Activated CD4-positive, alpha-beta memory T cell treated with anti-CD3 and anti-CD28 coated beads for 36 hours (primary cell): ENCODE data around the gene SLITRK3. TPM values are rescaled to one million over a fixed set of nuclear protein-coding genes. Genes with fewer than 3 reads are reported as not detected.
A peak's percentile ranks its signal among the peaks of the same experiment; 100 is the strongest.

ENCODE experiments used
- CTCF ChIA-PET: fragments of 350-600 bp; sonication (Branson Sonifier 250); formaldehyde crosslinking; loops from one replicate; lab custom pipeline; 2021; ENCODE audit warnings: antibody characterized with exemption, inconsistent platforms; lab: Charles Lee
- POLR2A ChIA-PET: fragments of 350-600 bp; sonication (Branson Sonifier 250); formaldehyde crosslinking; loops from one replicate; lab custom pipeline; 2021; ENCODE audit warnings: antibody characterized with exemption; lab: Charles Lee
- DNase-seq: peaks from one replicate; pipeline ENCODE4 v3.0.0-alpha.2; 2020
- H3K27ac Mint-ChIP-seq: one replicate; pipeline ENCODE4 v1.8.0; 2021; ENCODE audit warnings: mixed read lengths
- H3K27me3 Mint-ChIP-seq: one replicate; pipeline ENCODE4 v1.8.0; 2021; ENCODE audit warnings: mixed read lengths
- H3K36me3 Mint-ChIP-seq: one replicate; pipeline ENCODE4 v1.8.0; 2021; ENCODE audit warnings: mixed read lengths
- H3K4me1 Mint-ChIP-seq: one replicate; pipeline ENCODE4 v1.8.0; 2021; ENCODE audit warnings: low read depth, mixed read lengths
- H3K4me3 Mint-ChIP-seq: one replicate; pipeline ENCODE4 v1.8.0; 2021; ENCODE audit warnings: mild to moderate bottlenecking, mixed read lengths
- H3K9me3 Mint-ChIP-seq: one replicate; pipeline ENCODE4 v1.8.0; 2021; ENCODE audit warnings: mixed read lengths
- intact Hi-C: fragments of 100-400 bp; cut with micrococcal nuclease; formaldehyde crosslinking; loops from one replicate; pipeline ENCODE4 v1.15.1; 2023
- total RNA-seq, 2 experiments: library from RNA; stranded (reverse); gene quantifications; one replicate each; pipeline ENCODE4 v1.2.3, GENCODE V29; 2021

Gene SLITRK3
- total RNA-seq, 2 experiments from 2014 or later: not detected

DNA sequence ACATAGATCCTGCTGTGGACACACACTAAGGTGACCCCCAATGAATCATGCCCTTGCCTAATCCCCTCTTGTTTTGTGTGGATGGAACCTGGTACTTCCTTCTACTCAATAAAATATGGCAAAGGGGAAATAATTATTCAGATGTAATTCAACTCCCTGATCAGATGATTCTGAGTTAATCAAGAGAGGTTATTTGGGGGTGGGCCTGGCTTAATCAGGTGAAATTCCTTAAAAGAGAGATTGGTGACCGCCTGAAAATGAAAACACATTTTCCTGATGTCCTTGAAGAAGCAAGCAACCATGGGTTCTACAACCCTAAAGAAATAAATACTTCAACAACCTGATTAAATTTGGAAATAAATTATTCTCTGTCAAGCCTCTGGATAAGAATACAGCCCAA lies 8.3 kb upstream of the SLITRK3 start:
- ChIA-PET POLR2A (no interaction called here), CTCF (no interaction called here)
- Mint-ChIP-seq H3K9me3 (no peaks in the 10 kb centered on the region), H3K4me3 (no peak overlapping the region), H3K4me1 (peaks cover 3% of the 10 kb centered on the region), H3K27ac (no peak overlapping the region), H3K27me3 (peaks cover 5% of the 10 kb centered on the region), H3K36me3 (no peaks in the 10 kb centered on the region)
- DNase-seq: no peak
- intact Hi-C loops: no loop called here

DNA sequence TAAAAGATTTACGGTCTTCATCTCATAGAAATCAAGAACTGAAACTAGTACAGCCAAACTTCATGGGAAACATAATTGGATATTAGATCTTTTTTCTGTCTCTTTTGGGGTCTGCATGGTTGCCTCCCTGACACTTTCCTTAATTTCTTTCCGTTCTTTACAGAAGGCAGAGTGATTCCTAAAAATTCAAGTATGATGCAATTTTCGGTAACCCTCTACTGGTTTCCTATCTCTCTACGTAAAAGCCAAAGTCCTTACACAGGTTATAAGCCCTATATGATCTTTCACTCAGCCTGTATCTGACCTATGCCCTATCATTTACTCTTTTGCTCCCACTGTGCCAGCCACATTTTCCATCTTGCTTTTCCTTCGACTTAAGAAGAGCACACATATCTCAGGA lies 6.8 kb upstream of the SLITRK3 start:
- H3K4me3 Mint-ChIP-seq: no peak overlapping the region
- ChIA-PET POLR2A (no interaction called here), CTCF (no interaction called here)
- no peak for DNase-seq
- no peaks in the 10 kb centered on the region for H3K36me3 Mint-ChIP-seq
- intact Hi-C loops: no loop called here
- peaks cover 9% of the 10 kb centered on the region for H3K27me3 Mint-ChIP-seq
- H3K4me1 Mint-ChIP-seq: peaks cover 3% of the 10 kb centered on the region
- no peaks in the 10 kb centered on the region for H3K9me3 Mint-ChIP-seq
- H3K27ac Mint-ChIP-seq: no peak overlapping the region

DNA sequence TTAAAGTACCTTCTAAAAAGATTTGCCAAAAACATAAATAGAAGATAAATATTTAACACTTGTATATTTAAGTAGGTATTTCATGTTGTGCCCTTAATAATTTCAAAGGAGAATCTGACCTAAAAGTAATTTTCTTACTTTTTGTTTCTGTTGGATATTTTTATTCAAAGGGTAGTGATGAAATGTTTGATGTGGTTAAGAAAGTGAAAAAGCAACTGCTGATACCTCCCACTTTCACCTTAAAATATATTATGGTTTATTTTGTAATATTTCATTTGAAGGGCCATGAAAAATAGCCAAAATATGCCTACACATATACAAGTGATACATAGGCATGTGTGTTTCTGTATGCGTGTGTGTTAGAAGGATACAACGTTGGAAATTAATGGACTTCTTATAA lies 5.8 kb upstream of the SLITRK3 start:
- Mint-ChIP-seq H3K27me3 (peaks cover 15% of the 10 kb centered on the region), H3K36me3 (no peaks in the 10 kb centered on the region), H3K4me3 (no peak overlapping the region), H3K4me1 (peaks cover 5% of the 10 kb centered on the region), H3K9me3 (no peaks in the 10 kb centered on the region), H3K27ac (no peak overlapping the region)
- ChIA-PET POLR2A (no interaction called here), CTCF (no interaction called here)
- no peak for DNase-seq
- intact Hi-C loops: no loop called here

DNA sequence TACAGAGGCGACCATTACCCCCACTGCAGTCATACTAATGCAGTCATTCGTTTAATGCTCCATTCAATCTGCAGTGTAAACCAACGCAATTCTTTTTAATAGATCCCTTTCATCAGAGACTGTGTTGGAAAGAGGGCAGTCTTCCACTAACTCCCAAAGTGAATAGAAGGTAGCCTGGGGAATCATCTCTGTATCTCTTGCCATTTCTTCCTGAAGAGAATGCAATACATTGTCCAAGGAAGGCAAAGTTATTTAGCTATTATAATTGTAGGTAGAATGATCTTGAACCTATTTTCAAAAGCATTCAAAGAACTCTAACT lies 1.3 kb upstream of the SLITRK3 start:
- H3K27me3 Mint-ChIP-seq: peaks cover 49% of the 10 kb centered on the region
- H3K4me1 Mint-ChIP-seq: peaks cover 19% of the 10 kb centered on the region
- CTCF ChIA-PET: no interaction called here
- DNase-seq: no peak
- intact Hi-C loops: no loop called here
- H3K27ac Mint-ChIP-seq: no peak overlapping the region
- H3K9me3 Mint-ChIP-seq: no peaks in the 10 kb centered on the region
- no peaks in the 10 kb centered on the region for H3K36me3 Mint-ChIP-seq
- no peak overlapping the region for H3K4me3 Mint-ChIP-seq
- POLR2A ChIA-PET: no interaction called here

DNA sequence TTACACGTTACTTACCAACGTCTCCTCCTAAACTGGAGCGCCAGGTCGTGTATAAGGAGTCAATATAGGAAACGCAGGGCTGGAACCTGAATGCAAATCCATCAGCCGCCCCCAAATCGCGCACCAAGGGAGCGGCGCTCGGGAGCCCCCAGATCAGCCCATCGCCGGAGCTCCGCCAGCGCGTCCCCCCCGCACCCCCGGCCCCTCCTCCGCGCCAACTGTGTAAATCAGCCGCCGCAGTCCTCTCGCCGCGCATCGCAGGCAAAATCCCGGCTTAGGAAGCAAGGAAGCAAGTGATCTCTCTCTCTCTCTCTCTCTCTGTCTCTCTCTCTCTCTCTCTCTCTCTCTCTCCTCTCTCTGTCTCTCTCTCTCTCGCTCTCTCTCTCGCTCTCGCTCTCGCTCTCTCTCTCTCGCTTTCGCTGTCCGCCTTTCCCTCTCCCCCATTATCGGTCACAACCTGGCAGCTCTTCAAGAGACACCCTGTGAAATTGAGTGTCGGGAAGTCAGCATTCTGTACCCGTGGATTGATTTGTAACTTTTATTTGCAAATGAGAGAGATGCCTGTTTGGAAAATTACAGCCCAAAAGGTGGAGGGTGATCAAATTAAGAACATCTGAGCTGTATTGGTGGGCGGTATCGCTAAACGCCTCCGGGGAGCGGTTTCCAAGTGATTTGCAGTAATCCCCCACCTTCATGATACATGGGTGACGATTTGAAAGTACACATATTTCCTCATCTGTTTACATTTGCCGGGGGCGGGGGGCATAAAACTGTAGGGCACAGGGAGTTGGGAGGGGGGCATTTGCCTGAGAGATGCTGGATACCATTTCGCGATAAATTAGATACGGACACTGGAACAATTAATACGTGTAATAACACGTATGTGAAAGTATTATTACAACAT lies 645 bp upstream of the SLITRK3 start:
- peaks cover 51% of the 10 kb centered on the region for H3K27me3 Mint-ChIP-seq
- POLR2A ChIA-PET: no interaction called here

DNA sequence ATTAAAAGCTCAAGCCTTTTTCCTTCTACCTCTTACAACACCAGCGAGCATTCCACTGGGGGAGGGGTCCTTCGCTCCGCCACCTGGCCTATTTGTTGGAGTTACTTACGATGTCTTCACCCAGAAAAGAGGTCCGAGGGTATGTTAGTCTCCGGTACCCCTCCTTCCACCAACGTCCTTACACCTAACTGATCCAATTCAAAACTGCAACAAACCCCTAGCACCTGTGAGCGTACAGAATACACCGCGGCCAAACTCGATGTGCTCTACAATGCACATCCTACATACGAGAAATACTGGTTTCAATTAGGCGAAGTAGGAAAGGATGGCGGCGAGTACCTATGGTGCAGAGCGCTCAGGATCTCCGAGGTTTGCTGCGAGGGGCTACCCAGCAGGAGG lies 944 bp downstream of the SLITRK3 start:
- H3K4me1 Mint-ChIP-seq: peaks cover 19% of the 10 kb centered on the region
- H3K4me3 Mint-ChIP-seq: peak overlapping the region; percentile 10
- H3K9me3 Mint-ChIP-seq: no peaks in the 10 kb centered on the region
- no peak overlapping the region for H3K27ac Mint-ChIP-seq
- H3K36me3 Mint-ChIP-seq: no peaks in the 10 kb centered on the region
- intact Hi-C loops: no loop called here
- POLR2A ChIA-PET: no interaction called here
- peaks cover 53% of the 10 kb centered on the region for H3K27me3 Mint-ChIP-seq
- CTCF ChIA-PET: interaction anchor here (1.2 kb wide), 1 partner anchor 12 kb away, joined by 3 read pairs; no protein-coding TSS in a partner anchor
- DNase-seq: no peak

More for the DNA sequence above, 645 bp upstream of the SLITRK3 start:
- intact Hi-C loops: no loop called here
- Mint-ChIP-seq H3K9me3 (no peaks in the 10 kb centered on the region), H3K36me3 (no peaks in the 10 kb centered on the region), H3K4me1 (peaks cover 19% of the 10 kb centered on the region), H3K27ac (no peak overlapping the region), H3K4me3 (peak overlapping the region; percentile 51)
- CTCF ChIA-PET: no interaction called here
- DNase-seq: no peak

DNA sequence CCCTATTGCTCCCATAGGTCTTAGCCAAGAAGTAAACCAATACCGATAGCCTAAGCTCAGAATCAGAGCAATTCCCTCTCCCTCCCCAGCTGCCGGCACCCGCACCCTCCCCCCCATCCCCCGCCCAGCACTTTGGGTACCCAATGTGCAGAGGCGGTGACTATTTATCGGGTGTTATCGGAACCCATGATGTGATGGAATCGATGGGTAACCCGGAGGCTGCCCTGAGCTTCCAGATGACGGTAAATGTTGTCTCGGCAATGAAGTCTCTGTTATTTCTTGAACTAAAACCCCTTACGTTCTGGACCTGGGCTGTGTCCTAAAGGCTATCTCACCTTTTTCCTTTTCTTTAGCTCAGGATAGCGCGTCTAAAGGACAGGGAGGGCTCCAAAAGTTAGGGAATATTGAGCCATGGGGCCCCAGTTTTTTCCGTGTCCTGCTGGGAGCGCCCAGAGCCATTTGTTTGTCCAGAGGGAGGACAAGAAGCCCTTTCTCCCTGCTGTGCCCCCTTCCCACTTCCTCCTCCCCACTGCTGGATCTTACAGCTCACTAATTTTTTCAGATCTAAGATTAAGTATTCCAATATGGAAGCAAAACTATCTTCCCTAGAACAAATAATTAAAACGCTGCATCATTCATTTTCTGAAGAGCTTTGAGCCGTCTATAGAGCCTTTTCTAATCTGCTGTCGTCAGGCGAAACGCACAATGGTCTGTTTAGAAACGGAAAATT lies 1.5 kb downstream of the SLITRK3 start:
- no peak overlapping the region for H3K4me3 Mint-ChIP-seq

DNA sequence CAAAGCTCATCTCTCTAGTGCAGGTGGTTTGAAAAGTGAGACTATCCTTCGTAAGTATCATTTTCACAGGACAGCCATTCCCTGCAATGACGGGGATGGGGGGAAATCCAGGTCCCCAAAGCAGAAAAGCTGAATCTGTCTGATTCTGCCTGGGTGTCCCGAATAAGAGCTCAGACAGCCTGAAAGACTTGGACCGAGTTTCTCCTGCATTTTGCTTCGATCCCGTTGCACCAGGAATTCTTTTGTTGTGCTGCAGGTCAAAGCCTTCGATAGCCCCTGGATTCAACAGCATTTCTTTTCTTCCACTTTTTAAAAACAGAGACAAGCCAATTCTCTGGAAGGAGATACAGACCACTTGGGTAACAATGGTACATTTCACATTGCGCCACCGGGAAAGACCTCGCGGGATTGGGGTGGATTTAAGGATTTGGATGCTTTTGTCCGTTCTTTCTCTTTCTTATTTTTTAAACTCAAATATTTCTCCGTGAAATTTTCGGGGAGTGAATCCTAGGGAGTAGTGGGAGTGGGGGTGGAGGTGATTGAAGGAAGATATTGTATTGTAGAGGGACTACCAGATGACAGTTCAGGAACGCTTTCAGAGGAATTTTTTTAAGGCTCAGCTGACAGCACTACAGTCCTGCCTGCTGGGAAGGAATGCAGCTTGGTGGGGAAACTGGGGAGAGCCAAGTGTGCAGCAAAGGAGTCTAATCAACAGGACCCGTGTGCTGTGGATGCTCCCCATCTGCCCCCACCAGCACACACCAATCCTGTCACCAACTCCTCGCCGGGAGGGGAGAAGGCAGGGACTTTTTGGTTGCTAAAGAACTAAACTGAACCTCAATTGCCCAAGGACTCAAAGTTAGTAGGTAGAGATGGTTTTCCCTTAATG lies 2.6 kb downstream of the SLITRK3 start:
- Mint-ChIP-seq H3K4me3 (no peak overlapping the region), H3K36me3 (no peaks in the 10 kb centered on the region), H3K27me3 (peaks cover 53% of the 10 kb centered on the region), H3K4me1 (peaks cover 19% of the 10 kb centered on the region), H3K27ac (no peak overlapping the region), H3K9me3 (no peaks in the 10 kb centered on the region)
- ChIA-PET CTCF (no interaction called here), POLR2A (no interaction called here)
- intact Hi-C loops: no loop called here
- DNase-seq: no peak

More for the DNA sequence above, 1.5 kb downstream of the SLITRK3 start:
- H3K27ac Mint-ChIP-seq: no peak overlapping the region
- ChIA-PET CTCF (interaction anchor here (1.2 kb wide), 1 partner anchor 12 kb away, joined by 3 read pairs; no protein-coding TSS in a partner anchor), POLR2A (no interaction called here)
- peaks cover 19% of the 10 kb centered on the region for H3K4me1 Mint-ChIP-seq
- H3K27me3 Mint-ChIP-seq: peaks cover 53% of the 10 kb centered on the region
- H3K9me3 Mint-ChIP-seq: no peaks in the 10 kb centered on the region
- no peak for DNase-seq
- intact Hi-C loops: no loop called here
- no peaks in the 10 kb centered on the region for H3K36me3 Mint-ChIP-seq

DNA sequence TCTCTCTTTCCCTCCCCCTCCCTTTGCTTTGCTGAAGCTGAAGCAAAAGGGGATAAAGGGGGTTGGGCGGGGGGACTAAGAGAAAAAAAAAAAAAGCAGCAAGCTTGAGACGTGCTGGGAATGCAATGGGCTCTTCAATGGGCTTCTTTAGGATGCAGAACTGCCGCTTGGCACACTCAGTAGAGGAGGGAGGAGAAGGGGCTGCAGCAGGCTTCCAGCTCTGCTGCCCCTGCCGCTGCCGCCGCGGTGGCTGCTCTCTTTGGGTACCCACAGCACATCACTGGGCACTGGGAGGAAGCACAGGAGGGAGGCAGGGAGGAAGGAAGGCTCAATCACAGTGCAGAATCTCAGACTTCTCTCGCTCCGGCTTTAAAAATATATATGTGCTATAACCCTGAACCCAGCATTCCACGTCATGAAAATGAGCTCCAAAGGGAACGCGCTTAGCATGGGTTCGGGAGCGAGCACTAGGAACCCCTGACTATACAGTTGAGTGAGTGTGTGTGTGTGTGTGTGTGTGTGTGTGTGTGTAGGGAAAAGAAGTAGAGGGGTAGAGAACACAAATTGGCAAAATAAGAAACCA lies 3.5 kb downstream of the SLITRK3 start:
- POLR2A ChIA-PET: no interaction called here
- H3K27ac Mint-ChIP-seq: no peak overlapping the region
- CTCF ChIA-PET: no interaction called here
- peaks cover 51% of the 10 kb centered on the region for H3K27me3 Mint-ChIP-seq
- no peak overlapping the region for H3K4me3 Mint-ChIP-seq
- intact Hi-C loops: no loop called here
- peaks cover 19% of the 10 kb centered on the region for H3K4me1 Mint-ChIP-seq
- no peak for DNase-seq
- no peaks in the 10 kb centered on the region for H3K36me3 Mint-ChIP-seq
- no peaks in the 10 kb centered on the region for H3K9me3 Mint-ChIP-seq

DNA sequence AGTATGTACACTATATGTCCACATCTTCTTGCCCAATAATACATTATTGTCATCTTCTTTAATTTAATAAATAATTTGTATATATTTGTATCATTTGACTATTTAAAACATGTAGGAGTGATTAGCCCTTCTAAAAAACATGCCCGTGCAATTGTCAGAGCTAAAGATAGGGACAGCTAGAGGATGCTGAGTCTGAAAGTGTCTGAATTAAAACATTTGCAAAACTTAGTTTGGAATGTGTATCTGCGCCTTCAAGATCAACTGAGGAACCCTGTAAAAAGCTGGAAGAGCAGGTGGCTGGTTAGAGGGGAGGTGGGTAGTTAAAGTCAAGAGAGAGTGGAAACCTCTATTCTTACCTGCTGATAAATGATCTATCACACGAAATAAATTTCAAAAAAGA lies 4.7 kb downstream of the SLITRK3 start:
- no peak for DNase-seq
- H3K27me3 Mint-ChIP-seq: peaks cover 41% of the 10 kb centered on the region
- ChIA-PET CTCF (no interaction called here), POLR2A (no interaction called here)
- H3K36me3 Mint-ChIP-seq: no peaks in the 10 kb centered on the region
- H3K27ac Mint-ChIP-seq: no peak overlapping the region
- H3K4me1 Mint-ChIP-seq: peaks cover 13% of the 10 kb centered on the region
- H3K9me3 Mint-ChIP-seq: no peaks in the 10 kb centered on the region
- H3K4me3 Mint-ChIP-seq: no peak overlapping the region
- intact Hi-C loops: no loop called here

DNA sequence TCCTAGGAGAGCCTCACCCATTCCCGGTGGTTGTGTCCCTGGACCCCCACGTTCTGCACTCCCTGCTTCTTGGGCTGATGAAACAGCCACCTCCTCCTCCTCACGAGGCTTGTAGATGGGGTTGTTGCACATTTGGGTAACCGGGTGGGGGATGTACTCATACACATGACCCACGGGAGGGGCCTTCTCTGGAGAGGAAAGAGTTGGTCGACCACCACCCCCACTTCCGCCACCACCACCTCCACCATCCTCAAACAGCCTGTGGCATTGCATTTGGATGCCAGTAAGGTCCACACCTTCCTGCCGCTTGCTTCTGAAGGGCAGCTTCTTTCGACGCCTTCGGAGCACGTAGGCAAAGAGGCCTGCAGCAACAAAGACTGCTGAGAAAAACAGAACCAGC lies 7.7 kb downstream of the SLITRK3 start:
- no peak overlapping the region for H3K4me3 Mint-ChIP-seq
- peaks cover 15% of the 10 kb centered on the region for H3K27me3 Mint-ChIP-seq
- H3K9me3 Mint-ChIP-seq: no peaks in the 10 kb centered on the region
- H3K27ac Mint-ChIP-seq: no peak overlapping the region
- CTCF ChIA-PET: interaction anchor here (1.2 kb wide), 1 partner anchor 18 kb away, joined by 3 read pairs; no protein-coding TSS in a partner anchor
- POLR2A ChIA-PET: no interaction called here
- intact Hi-C loops: no loop called here
- no peaks in the 10 kb centered on the region for H3K36me3 Mint-ChIP-seq
- H3K4me1 Mint-ChIP-seq: no peaks in the 10 kb centered on the region
- DNase-seq: no peak
